ENCODE results near the gene MRPS17.

MRPS17 gene

GRCh38 chr7:55973747-55974250 lies 22.1 kb downstream of the MRPS17 start:
- DNase-seq: no peak

- no peak for DNase-seq
Measured at GRCh38 chr7:55975988-55976633, 24.4 kb downstream of the MRPS17 start.

GRCh38 chr7:55977831-55978230 lies 26.2 kb downstream of the MRPS17 start:
- no peak for DNase-seq

- DNase-seq: no peak
Measured at GRCh38 chr7:55980266-55980665, 28.6 kb downstream of the MRPS17 start.

- DNase-seq: no peak
Measured at GRCh38 chr7:55983537-55983936, 31.9 kb downstream of the MRPS17 start.

- no peak for DNase-seq
Measured at GRCh38 chr7:55992346-55992745, 40.7 kb downstream of the MRPS17 start.

GRCh38 chr7:55996856-55997500 lies 45.3 kb downstream of the MRPS17 start:
- no peak for DNase-seq

GRCh38 chr7:56003749-56004148 lies 52.1 kb downstream of the MRPS17 start:
- DNase-seq: no peak
